HepG2 (cell line): Measurements from ENCODE around the gene BTRC. TPM values are rescaled to one million over a fixed set of nuclear protein-coding genes. Genes with fewer than 3 reads are reported as not detected.

Source experiments
- ATAC-seq: fragments of 200-7000 bp; cut with Tn5 transposase; 3 replicates; pipeline ENCODE4 v1.9.1; 2020; ENCODE audit warnings: mild to moderate bottlenecking, moderate library complexity
- BruUV-seq: library from RNA; stranded (reverse); fragments of 400-500 nt; replicated peaks from 2 replicates; lab custom pipeline; 2021; lab: Mats Ljungman, UMichigan
- CTCF ChIA-PET: fragments of 300-600 bp; formaldehyde crosslinking; extraction: SDS; loops from one replicate; lab custom pipeline; 2021; ENCODE audit warnings: low total read pairs, inconsistent platforms, low intra/inter-chr PET ratio; lab: Yijun Ruan, JAX
- POLR2A ChIA-PET: fragments of 350-600 bp; sonication (Branson Sonifier 250); formaldehyde crosslinking; loops from one replicate; lab custom pipeline; 2020; ENCODE audit warnings: antibody characterized with exemption, inconsistent platforms; lab: Yijun Ruan, JAX
- DNase-seq: peaks from one replicate; pipeline ENCODE4 v3.0.0-alpha.2; 2015; ENCODE audit warnings: low spot score
- FAIRE-seq: peaks from 3 replicates; lab custom pipeline; 2011; peaks lifted over from hg19 to GRCh38; lab: Jason Lieb, UNC
- H2AFZ ChIP-seq: one replicate; pipeline ENCODE4 v1.6.1; 2011; ENCODE audit warnings: low read length, inconsistent platforms
- H3K27ac ChIP-seq: fragments of 300-600 bp; 3 replicates; pipeline ENCODE4 v1.8.0; 2011; ENCODE audit warnings: mixed run types, mild to moderate bottlenecking, mixed read lengths, low read length, inconsistent platforms; ENCODE audit not compliant: insufficient read depth; ENCODE audit errors: extremely low read length
- H3K27me3 ChIP-seq, 2 experiments: fragments of 200-600 bp in 1 of 2; 2 replicates in 1 of 2; 3 replicates in 1 of 2; pipeline versions ENCODE4 v1.6.0 to v1.8.0; 2011; ENCODE audit warnings: low read length in 2 of 2, mild to moderate bottlenecking in 2 of 2, moderate library complexity in 2 of 2, inconsistent platforms in 1 of 2; ENCODE audit not compliant: insufficient read depth in 2 of 2, control insufficient read depth in 1 of 2
- H3K36me3 ChIP-seq, 2 experiments: fragments of 200-600 bp in 1 of 2; replicated peaks in 1 of 2; 2 replicates in 1 of 2; 3 replicates in 1 of 2; pipeline versions ENCODE4 v1.5.1 to v1.8.0; 2011; ENCODE audit warnings: low read length in 2 of 2, inconsistent platforms in 1 of 2; ENCODE audit not compliant: insufficient read depth in 2 of 2, control insufficient read depth in 1 of 2
- H3K4me1 ChIP-seq: 2 replicates; pipeline ENCODE4 v1.5.1; 2012; ENCODE audit warnings: low read length, inconsistent platforms; ENCODE audit not compliant: insufficient read depth
- H3K4me2 ChIP-seq: 2 replicates; pipeline ENCODE4 v1.6.0; 2011; ENCODE audit warnings: low read depth, low read length, inconsistent platforms
- H3K4me3 ChIP-seq, 3 experiments: fragments of 200-600 bp in 1 of 3; sonication (generic), shearing (Covaris generic) in 1 of 3; replicated peaks in 1 of 3; 2 replicates each; pipeline ENCODE4 v1.5.1; 2011 to 2016; ENCODE audit warnings: low read length in 3 of 3, inconsistent platforms in 2 of 3, low read depth in 2 of 3, mild to moderate bottlenecking in 2 of 3, control low read depth in 1 of 3, mixed read lengths in 1 of 3; ENCODE audit not compliant: insufficient read depth in 1 of 3
- H3K79me2 ChIP-seq: one replicate; pipeline ENCODE4 v1.6.1; 2011; ENCODE audit warnings: low read length, inconsistent platforms; ENCODE audit not compliant: insufficient read depth
- H3K9ac ChIP-seq: 2 replicates; pipeline ENCODE4 v1.6.0; 2011; ENCODE audit warnings: mild to moderate bottlenecking, low read depth, low read length, inconsistent platforms; ENCODE audit not compliant: insufficient read depth
- H3K9me3 ChIP-seq: 2 replicates; pipeline ENCODE4 v1.5.1; 2012; ENCODE audit warnings: mild to moderate bottlenecking, low read length
- H4K20me1 ChIP-seq: 2 replicates; pipeline ENCODE4 v1.6.0; 2011; ENCODE audit warnings: inconsistent platforms, mild to moderate bottlenecking, low read length, moderate library complexity; ENCODE audit not compliant: insufficient read depth
- DMAP1 ChIP-seq: IDR thresholded peaks from 2 replicates; pipeline ENCODE4 v1.6.1; 2016
- MED1 ChIP-seq: sonication (generic); formaldehyde crosslinking; IDR thresholded peaks from 2 replicates; pipeline ENCODE4 v1.4.0; 2020; ENCODE audit warnings: missing genetic modification reagents
- RNF219 ChIP-seq: sonication (generic); formaldehyde crosslinking; IDR thresholded peaks from 2 replicates; pipeline ENCODE4 v1.5.0; 2020; ENCODE audit warnings: mild to moderate bottlenecking, missing genetic modification reagents
- ZFP91 ChIP-seq: sonication (generic); formaldehyde crosslinking; IDR thresholded peaks from 2 replicates; pipeline ENCODE4 v1.9.0; 2022; ENCODE audit warnings: missing genetic modification reagents, mild to moderate bottlenecking, borderline replicate concordance
- WGBS: methylation state at CpG from one replicate; pipeline ENCODE4 v1.1.6; 2017; ENCODE audit warnings: low lambda C conversion rate; 5-methylcytosine and 5-hydroxymethylcytosine counted together
- in situ Hi-C: cut with HindIII; loops from 2 replicates; pipeline ENCODE4 v1.10.0; 2017; ENCODE audit warnings: low pct_unique_long_range_greater_than_20kb; ENCODE audit not compliant: extremely low pct_ligation_motif_present
- intact Hi-C: fragments of 100-400 bp; cut with micrococcal nuclease; formaldehyde crosslinking; loops from one replicate; pipeline ENCODE4 v1.10.0; 2022; ENCODE audit not compliant: unreplicated experiment
- polyA plus RNA-seq, 8 experiments: library from polyadenylated mRNA; depleted of rRNA in 3 of 8; stranded (reverse) in 7 of 8; unstranded in 1 of 8; fragments of >200 nt; fragmentation: Illumina TruSeq in 4 of 8; extraction: Trizol in 4 of 8; gene quantifications; 2 replicates each; pipeline versions ENCODE4 v1.2.1 to v1.2.3, GENCODE V29; 2011 to 2016; ENCODE audit warnings: low read depth in 4 of 8, missing spikeins in 1 of 8, mixed read lengths in 1 of 8; ENCODE audit not compliant: insufficient read depth in 1 of 8
- total RNA-seq, 5 experiments: library from RNA; depleted of rRNA; stranded (reverse); fragments of >200 nt; fragmentation: Illumina TruSeq; extraction: Trizol; gene quantifications; 2 replicates each; pipeline ENCODE4 v1.2.3, GENCODE V29; 2016; ENCODE audit warnings: low read depth in 1 of 5
- TF ChIP-seq, protein P1 (sequence below): sonication (generic); formaldehyde crosslinking; IDR thresholded peaks from 2 replicates; pipeline ENCODE4 v1.4.0; 2020; ENCODE audit warnings: missing genetic modification reagents, borderline replicate concordance
- TF ChIP-seq, protein P2 (sequence below): sonication (generic); formaldehyde crosslinking; conservative IDR thresholded peaks from 2 replicates; pipeline ENCODE4 v1.8.0; 2022; ENCODE audit warnings: low read depth, missing genetic modification reagents
- TF ChIP-seq, protein P3 (sequence below): sonication (generic); formaldehyde crosslinking; IDR thresholded peaks from 2 replicates; pipeline ENCODE4 v1.4.0; 2020; ENCODE audit warnings: missing genetic modification reagents

Gene BTRC
- total and polyA plus RNA-seq, 2 of the 13 experiments (the other 11 are each of a cell fraction or from before 2014, with no cell fraction given) = 12.0 to 14.4 TPM

DNA sequence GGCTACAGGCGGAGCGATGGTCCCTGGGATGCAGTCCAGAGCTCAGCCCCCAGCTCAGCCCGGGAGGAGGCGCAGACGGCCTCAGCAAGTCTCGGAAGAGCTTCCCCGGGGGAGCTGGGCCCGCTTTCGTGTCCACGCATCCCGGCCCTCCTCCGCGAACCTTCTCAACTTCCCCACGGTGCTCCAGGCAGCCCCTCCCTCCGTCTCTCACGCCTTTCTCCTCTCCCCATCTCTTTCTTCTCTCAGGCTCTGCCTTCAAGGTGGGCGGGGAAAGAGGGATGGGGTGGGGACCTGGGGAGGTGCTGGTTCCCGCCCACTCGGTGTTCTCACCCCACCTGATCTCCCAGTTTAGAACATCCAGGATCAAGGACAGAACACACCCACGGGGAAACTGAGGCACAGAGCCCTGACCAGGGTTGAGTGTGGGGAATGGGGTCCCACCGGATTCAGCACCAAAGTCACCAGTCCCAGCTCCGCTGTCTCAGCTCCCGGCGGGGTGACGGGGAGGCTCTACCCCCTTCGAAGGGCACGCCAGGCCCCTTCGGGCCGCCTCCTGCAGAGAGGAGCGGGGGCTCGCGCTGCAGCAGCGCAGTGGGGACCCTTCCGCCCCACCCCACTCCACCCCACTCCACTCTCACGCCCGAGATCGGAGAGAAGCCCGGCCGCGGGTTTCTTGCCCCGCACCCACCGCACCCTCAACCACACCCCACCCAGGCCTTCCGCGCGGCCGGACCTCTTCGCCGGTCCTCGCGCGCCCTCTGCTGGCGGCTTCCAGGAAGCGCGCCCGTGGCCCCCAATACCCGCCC, 215.9 kb downstream of the BTRC start:
- H3K4me2 ChIP-seq = peak overlapping the region; percentile 100
- no peak overlapping the region for H3K27ac ChIP-seq
- CTCF ChIA-PET = interaction anchor here (0.6 to 1.7 kb wide), 4 partner anchors 103 to 356 kb away, joined by 3 to 8 read pairs (median 6); no protein-coding TSS in a partner anchor
- no peak overlapping the region for H2AFZ ChIP-seq
- H4K20me1 ChIP-seq = no peaks in the 10 kb centered on the region
- intact Hi-C loops = loop anchor here (1.0 to 5.0 kb wide), 3 partner anchors 34 to 357 kb away; no protein-coding TSS in a partner anchor
- peak overlapping the region; percentile 49; the same call in 1 of the 2 replicates for H3K9ac ChIP-seq
- H3K79me2 ChIP-seq = no peaks in the 10 kb centered on the region
- ATAC-seq (peak; percentile 78), DNase-seq (peak; percentile 20), FAIRE-seq (no peak)
- H3K36me3 ChIP-seq = no peaks in the 10 kb centered on the region
- peaks cover 46% of the 10 kb centered on the region for H3K4me1 ChIP-seq
- in situ Hi-C loops = loop anchor here (5.0 kb wide), 2 partner anchors 278 to 358 kb away; no protein-coding TSS in a partner anchor
- no peaks in the 10 kb centered on the region for H3K9me3 ChIP-seq
- H3K27me3 ChIP-seq = peaks cover 0 to 49% of the 10 kb centered on the region in 2 experiments; a peak in 4 of 5 replicates
- POLR2A ChIA-PET = interaction anchor here (2.3 kb wide), 1 partner anchor 18 kb away, joined by 10 read pairs; the partner anchor contains the start of genes DPCD and POLL
- H3K4me3 ChIP-seq = peak overlapping the region; percentile 68 to 85 (median 68)
- BruUV-seq = no TSS peak
- WGBS = 11% methylated on average over 26 of the region's 56 CpGs
- TF ChIP-seq DMAP1 (CRISPR knock-in tag) (0 out of 2 replicates have a peak, but pooled peaks have one; percentile 21), ZFP91 (0 out of 2 replicates have a peak, but pooled peaks have one; percentile 40), MED1 (CRISPR knock-in tag) (no peak), RNF219 (CRISPR knock-in tag) (peak; percentile 45; the same call in 1 of the 2 replicates)
- TF ChIP-seq, protein P1, sequence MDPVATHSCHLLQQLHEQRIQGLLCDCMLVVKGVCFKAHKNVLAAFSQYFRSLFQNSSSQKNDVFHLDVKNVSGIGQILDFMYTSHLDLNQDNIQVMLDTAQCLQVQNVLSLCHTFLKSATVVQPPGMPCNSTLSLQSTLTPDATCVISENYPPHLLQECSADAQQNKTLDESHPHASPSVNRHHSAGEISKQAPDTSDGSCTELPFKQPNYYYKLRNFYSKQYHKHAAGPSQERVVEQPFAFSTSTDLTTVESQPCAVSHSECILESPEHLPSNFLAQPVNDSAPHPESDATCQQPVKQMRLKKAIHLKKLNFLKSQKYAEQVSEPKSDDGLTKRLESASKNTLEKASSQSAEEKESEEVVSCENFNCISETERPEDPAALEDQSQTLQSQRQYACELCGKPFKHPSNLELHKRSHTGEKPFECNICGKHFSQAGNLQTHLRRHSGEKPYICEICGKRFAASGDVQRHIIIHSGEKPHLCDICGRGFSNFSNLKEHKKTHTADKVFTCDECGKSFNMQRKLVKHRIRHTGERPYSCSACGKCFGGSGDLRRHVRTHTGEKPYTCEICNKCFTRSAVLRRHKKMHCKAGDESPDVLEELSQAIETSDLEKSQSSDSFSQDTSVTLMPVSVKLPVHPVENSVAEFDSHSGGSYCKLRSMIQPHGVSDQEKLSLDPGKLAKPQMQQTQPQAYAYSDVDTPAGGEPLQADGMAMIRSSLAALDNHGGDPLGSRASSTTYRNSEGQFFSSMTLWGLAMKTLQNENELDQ = no peak
- TF ChIP-seq, protein P2, sequence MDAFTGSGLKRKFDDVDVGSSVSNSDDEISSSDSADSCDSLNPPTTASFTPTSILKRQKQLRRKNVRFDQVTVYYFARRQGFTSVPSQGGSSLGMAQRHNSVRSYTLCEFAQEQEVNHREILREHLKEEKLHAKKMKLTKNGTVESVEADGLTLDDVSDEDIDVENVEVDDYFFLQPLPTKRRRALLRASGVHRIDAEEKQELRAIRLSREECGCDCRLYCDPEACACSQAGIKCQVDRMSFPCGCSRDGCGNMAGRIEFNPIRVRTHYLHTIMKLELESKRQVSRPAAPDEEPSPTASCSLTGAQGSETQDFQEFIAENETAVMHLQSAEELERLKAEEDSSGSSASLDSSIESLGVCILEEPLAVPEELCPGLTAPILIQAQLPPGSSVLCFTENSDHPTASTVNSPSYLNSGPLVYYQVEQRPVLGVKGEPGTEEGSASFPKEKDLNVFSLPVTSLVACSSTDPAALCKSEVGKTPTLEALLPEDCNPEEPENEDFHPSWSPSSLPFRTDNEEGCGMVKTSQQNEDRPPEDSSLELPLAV (CRISPR knock-in tag) = no peak
- TF ChIP-seq, protein P3, sequence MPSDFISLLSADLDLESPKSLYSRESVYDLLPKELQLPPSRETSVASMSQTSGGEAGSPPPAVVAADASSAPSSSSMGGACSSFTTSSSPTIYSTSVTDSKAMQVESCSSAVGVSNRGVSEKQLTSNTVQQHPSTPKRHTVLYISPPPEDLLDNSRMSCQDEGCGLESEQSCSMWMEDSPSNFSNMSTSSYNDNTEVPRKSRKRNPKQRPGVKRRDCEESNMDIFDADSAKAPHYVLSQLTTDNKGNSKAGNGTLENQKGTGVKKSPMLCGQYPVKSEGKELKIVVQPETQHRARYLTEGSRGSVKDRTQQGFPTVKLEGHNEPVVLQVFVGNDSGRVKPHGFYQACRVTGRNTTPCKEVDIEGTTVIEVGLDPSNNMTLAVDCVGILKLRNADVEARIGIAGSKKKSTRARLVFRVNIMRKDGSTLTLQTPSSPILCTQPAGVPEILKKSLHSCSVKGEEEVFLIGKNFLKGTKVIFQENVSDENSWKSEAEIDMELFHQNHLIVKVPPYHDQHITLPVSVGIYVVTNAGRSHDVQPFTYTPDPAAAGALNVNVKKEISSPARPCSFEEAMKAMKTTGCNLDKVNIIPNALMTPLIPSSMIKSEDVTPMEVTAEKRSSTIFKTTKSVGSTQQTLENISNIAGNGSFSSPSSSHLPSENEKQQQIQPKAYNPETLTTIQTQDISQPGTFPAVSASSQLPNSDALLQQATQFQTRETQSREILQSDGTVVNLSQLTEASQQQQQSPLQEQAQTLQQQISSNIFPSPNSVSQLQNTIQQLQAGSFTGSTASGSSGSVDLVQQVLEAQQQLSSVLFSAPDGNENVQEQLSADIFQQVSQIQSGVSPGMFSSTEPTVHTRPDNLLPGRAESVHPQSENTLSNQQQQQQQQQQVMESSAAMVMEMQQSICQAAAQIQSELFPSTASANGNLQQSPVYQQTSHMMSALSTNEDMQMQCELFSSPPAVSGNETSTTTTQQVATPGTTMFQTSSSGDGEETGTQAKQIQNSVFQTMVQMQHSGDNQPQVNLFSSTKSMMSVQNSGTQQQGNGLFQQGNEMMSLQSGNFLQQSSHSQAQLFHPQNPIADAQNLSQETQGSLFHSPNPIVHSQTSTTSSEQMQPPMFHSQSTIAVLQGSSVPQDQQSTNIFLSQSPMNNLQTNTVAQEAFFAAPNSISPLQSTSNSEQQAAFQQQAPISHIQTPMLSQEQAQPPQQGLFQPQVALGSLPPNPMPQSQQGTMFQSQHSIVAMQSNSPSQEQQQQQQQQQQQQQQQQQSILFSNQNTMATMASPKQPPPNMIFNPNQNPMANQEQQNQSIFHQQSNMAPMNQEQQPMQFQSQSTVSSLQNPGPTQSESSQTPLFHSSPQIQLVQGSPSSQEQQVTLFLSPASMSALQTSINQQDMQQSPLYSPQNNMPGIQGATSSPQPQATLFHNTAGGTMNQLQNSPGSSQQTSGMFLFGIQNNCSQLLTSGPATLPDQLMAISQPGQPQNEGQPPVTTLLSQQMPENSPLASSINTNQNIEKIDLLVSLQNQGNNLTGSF = no peak
